Ishikawa (cell line): ENCODE results near the gene POLD4.

ENCODE experiments used
- CEBPB ChIP-seq: IDR thresholded peaks from 2 replicates; pipeline ENCODE4 v1.6.1; 2012
- CREB1 ChIP-seq: IDR thresholded peaks from 2 replicates; pipeline ENCODE4 v1.6.1; 2012; ENCODE audit warnings: low read depth
- EGR1 ChIP-seq: IDR thresholded peaks from 2 replicates; pipeline ENCODE4 v1.6.1; 2012
- EP300 ChIP-seq: IDR thresholded peaks from 2 replicates; pipeline ENCODE4 v1.6.1; 2012; ENCODE audit warnings: borderline replicate concordance
- FOXM1 ChIP-seq: IDR thresholded peaks from 2 replicates; pipeline ENCODE4 v1.6.1; 2012; ENCODE audit warnings: low read depth, borderline replicate concordance
- MAX ChIP-seq: IDR thresholded peaks from 2 replicates; pipeline ENCODE4 v1.6.1; 2012
- NFIC ChIP-seq: IDR thresholded peaks from 2 replicates; pipeline ENCODE4 v1.6.1; 2012
- RAD21 ChIP-seq: IDR thresholded peaks from 2 replicates; pipeline ENCODE4 v1.6.1; 2012; ENCODE audit warnings: low read depth
- REST ChIP-seq: IDR thresholded peaks from 2 replicates; pipeline ENCODE4 v1.6.1; 2012; ENCODE audit warnings: low read depth, mild to moderate bottlenecking
- TAF1 ChIP-seq: IDR thresholded peaks from 2 replicates; pipeline ENCODE4 v1.6.1; 2012; ENCODE audit warnings: low read depth, mild to moderate bottlenecking
- TCF12 ChIP-seq: IDR thresholded peaks from 2 replicates; pipeline ENCODE4 v1.6.1; 2012; ENCODE audit warnings: low read depth
- TEAD4 ChIP-seq: IDR thresholded peaks from 2 replicates; pipeline ENCODE4 v1.6.1; 2012
- YY1 ChIP-seq: IDR thresholded peaks from 2 replicates; pipeline ENCODE4 v1.6.1; 2012; ENCODE audit warnings: low read depth
- ZBTB7A ChIP-seq: IDR thresholded peaks from 2 replicates; pipeline ENCODE4 v1.6.1; 2012; ENCODE audit warnings: low read depth
- TF ChIP-seq, protein P1 (sequence below): IDR thresholded peaks from 2 replicates; pipeline ENCODE4 v1.6.1; 2012

POLD4 gene

DNA sequence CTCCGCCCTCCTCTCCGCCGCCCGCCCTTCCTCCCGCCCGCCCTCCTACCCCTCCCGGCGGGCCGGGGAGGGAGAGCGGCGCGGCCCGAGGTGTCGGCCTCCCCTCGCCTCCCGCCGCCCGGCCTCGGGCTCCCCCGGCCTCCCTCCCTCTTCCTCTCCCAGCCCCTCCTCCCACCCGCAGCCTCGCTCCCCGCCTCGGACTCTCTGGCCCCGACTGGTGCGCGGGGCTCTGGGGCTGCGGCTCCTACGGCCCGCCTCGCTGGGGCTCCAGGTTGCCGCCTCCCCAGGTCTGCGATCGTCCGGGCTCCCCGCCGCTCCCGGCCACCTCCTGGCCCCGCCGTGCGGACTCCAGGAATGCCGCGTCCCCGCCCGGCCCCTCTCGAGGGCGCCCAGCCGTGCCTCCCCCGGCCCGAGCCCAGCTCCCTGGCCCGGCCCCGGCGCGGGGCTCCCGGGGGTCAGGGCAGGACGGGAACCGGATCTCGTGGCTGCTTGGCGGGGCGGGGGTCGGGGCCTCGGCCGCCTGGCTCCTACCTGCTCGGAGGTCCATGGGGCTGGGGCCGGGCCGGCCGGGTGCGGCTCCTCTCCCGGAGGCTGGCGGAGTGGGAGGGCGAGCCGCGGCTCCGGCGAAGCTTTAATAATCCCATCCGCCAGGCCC lies 19.8 kb upstream of the POLD4 start, which contains the start of gene CLCF1:
Gene CLCF1 (minus strand): TSS at position 606 of the 655 bp plus-strand sequence. CDS start 59 bp downstream, at position 547.
- TF ChIP-seq ZBTB7A (peak; percentile 65), TEAD4 (no peak), TAF1 (peak; percentile 15), CREB1 (no peak)
- TF ChIP-seq, protein P1, sequence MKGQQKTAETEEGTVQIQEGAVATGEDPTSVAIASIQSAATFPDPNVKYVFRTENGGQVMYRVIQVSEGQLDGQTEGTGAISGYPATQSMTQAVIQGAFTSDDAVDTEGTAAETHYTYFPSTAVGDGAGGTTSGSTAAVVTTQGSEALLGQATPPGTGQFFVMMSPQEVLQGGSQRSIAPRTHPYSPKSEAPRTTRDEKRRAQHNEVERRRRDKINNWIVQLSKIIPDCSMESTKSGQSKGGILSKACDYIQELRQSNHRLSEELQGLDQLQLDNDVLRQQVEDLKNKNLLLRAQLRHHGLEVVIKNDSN: no peak

DNA sequence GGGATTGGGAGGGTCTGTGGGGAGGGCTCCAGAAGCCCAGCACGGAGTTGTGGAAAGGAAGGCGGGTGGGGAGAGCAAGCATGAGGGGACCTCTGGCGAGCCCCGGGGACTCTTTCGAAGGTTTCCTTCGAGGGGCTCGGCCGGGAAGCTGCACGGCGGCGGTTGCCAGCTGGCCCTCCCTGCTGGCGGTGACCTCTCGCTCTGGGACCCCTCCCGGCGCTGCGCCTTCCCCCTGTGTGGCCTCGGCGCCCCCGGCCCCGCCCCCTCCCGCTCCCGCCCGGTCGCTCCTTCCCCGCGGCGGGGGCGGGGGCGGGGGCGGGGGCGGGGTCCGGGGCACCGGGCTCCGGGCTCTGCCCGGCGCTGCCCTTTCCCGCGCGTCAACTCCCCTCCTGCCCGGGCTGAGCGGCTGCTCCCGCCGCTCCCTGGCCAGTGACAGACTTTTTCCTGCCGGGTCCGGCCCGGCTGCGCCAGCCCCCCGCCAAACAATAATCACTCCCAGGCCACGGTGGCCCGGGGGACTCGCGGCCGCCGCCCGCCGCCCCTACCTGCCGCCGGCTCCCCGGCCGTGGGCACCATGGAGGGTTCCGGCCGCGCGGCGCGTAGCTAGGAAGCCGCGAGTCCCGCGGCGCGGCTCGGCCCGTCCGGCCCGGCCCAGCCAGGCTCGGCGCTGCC lies 19.1 kb upstream of the POLD4 start:
- TF ChIP-seq YY1: no peak
- TF ChIP-seq ZBTB7A: peak; percentile 20; the same call in 1 of the 2 replicates

GRCh38 chr11:67371911-67372320 lies 18.6 kb upstream of the POLD4 start:
- TF ChIP-seq ZBTB7A (0 out of 2 replicates have a peak, but pooled peaks have one; percentile 30), NFIC (no peak), REST (no peak)

GRCh38 chr11:67371189-67371910 lies 18.0 kb upstream of the POLD4 start:
- no peak for TF ChIP-seq FOXM1
- TF ChIP-seq EGR1: no peak
- no peak for TF ChIP-seq CREB1
- TF ChIP-seq EP300: no peak
- peak; percentile 17; the same call in 1 of the 2 replicates for TF ChIP-seq RAD21
- TF ChIP-seq CEBPB: no peak

- TF ChIP-seq EP300 (no peak), EGR1 (no peak), TCF12 (no peak), CEBPB (no peak), MAX (no peak), FOXM1 (no peak), REST (no peak), TEAD4 (no peak), NFIC (no peak), RAD21 (no peak), YY1 (no peak), TAF1 (no peak), CREB1 (no peak), ZBTB7A (no peak)
- TF ChIP-seq, protein P1: no peak
Measured at GRCh38 chr11:67370351-67371076, 17.2 kb upstream of the POLD4 start.

DNA sequence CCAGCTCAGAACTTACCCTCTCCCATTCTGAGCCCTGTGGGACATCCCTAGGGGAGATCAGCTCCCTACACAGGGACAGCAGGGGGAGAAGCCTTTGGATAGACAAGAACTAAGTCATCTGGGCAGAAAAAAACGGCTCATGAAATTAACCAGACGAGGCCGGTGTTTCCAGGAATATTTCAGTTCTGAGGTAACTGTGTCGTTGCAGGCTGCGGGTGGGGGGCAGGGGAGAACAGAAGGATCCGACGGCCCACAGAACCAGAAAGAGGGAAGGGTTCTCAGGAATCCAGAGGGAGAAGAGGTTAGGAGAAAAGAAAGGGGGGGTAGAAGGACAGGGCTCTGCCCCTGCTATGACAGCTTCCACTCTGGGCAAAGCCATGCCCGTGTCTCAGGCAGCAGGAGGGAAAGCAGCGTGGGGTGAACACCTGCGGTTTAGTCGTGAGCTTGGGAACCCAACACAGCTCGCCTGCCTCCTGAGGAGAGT lies 16.5 kb upstream of the POLD4 start:
- TF ChIP-seq MAX (no peak), RAD21 (no peak), REST (no peak), CREB1 (no peak), TAF1 (no peak), EGR1 (no peak), YY1 (no peak), ZBTB7A (no peak), TEAD4 (no peak)
